Ishikawa (cell line): Measurements from ENCODE around the gene FARS2.

Experiments used
- CEBPB ChIP-seq: IDR thresholded peaks from 2 replicates; pipeline ENCODE4 v1.6.1; 2012
- CREB1 ChIP-seq: IDR thresholded peaks from 2 replicates; pipeline ENCODE4 v1.6.1; 2012; ENCODE audit warnings: low read depth
- EGR1 ChIP-seq: IDR thresholded peaks from 2 replicates; pipeline ENCODE4 v1.6.1; 2012
- EP300 ChIP-seq: IDR thresholded peaks from 2 replicates; pipeline ENCODE4 v1.6.1; 2012; ENCODE audit warnings: borderline replicate concordance
- FOXM1 ChIP-seq: IDR thresholded peaks from 2 replicates; pipeline ENCODE4 v1.6.1; 2012; ENCODE audit warnings: low read depth, borderline replicate concordance
- MAX ChIP-seq: IDR thresholded peaks from 2 replicates; pipeline ENCODE4 v1.6.1; 2012
- RAD21 ChIP-seq: IDR thresholded peaks from 2 replicates; pipeline ENCODE4 v1.6.1; 2012; ENCODE audit warnings: low read depth
- REST ChIP-seq: IDR thresholded peaks from 2 replicates; pipeline ENCODE4 v1.6.1; 2012; ENCODE audit warnings: low read depth, mild to moderate bottlenecking
- TAF1 ChIP-seq: IDR thresholded peaks from 2 replicates; pipeline ENCODE4 v1.6.1; 2012; ENCODE audit warnings: low read depth, mild to moderate bottlenecking
- TCF12 ChIP-seq: IDR thresholded peaks from 2 replicates; pipeline ENCODE4 v1.6.1; 2012; ENCODE audit warnings: low read depth
- YY1 ChIP-seq: IDR thresholded peaks from 2 replicates; pipeline ENCODE4 v1.6.1; 2012; ENCODE audit warnings: low read depth

GRCh38 chr6:5557506-5557905 is 296.2 kb downstream of the FARS2 start:
- no peak for TF ChIP-seq REST
- TF ChIP-seq MAX = no peak
- no peak for TF ChIP-seq TAF1
- TF ChIP-seq EP300 = no peak
- TF ChIP-seq FOXM1 = no peak
- no peak for TF ChIP-seq CREB1
- no peak for TF ChIP-seq RAD21
- no peak for TF ChIP-seq YY1
- no peak for TF ChIP-seq CEBPB
- no peak for TF ChIP-seq TCF12
- no peak for TF ChIP-seq EGR1
